ENCODE measurements around the gene UBE2QL1. TPM values are rescaled to one million over a fixed set of nuclear protein-coding genes. Genes with fewer than 3 reads are reported as not detected.

Gene UBE2QL1
- total RNA-seq, 1 experiment from 2014 or later = 0.11 TPM

DNA sequence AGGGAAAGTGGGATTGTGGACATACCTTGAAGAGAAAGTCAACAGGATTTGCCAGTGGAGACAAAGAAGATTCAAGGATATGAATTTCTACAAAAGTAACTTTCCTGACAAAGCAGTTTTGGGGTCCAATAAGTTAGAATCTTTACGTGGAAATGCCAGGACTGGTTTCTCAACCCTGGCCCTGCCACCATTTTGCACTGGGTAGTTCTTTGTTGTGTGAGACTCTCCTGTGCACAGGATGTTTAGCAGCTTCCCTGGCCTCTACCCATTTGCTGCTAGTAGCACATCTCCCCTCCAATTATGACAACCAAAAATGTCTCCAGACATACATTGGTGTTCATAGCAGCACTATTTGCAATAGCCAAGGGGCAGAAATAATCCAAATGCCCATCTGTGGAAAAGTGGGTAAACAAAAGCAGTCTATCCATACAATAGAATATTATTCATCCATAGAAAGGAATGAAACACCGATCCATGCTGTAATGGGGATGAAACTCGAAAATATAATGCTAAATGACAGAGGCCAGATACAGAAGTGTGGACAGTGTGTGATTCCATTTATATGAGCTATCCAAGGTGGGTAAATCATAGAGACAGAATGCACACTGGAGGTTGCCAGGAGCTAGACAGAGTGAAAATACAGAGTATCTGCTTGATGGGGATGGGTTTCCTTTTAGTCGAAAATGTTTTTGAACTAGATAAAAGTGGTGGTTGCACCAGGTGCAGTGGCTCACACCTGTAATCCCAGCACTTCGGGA is 92.8 kb downstream of the UBE2QL1 start:
- no peak overlapping the region for H2BK20ac ChIP-seq (ENCODE audit: low read depth, low read length, poor library complexity, severe bottlenecking)
- Mint-ChIP-seq H3K4me1 (peaks cover 10 to 12% of the 10 kb centered on the region in 2 experiments), H3K36me3 (ENCODE audit: insufficient read depth in 1 of 3, low read depth in 3 of 3) (no peaks in the 10 kb centered on the region), H3K4me3 (no peak overlapping the region), H3K27ac (no peak overlapping the region), H3K9me3 (peaks cover 0 to 5% of the 10 kb centered on the region in 2 experiments; a peak in 1 of 5 replicates), H3K27me3 (ENCODE audit: low read depth) (peaks cover 26% of the 10 kb centered on the region)
- no peak overlapping the region for H3K27ac ChIP-seq (ENCODE audit: insufficient read length, low read depth, low read length)
- H2BK120ac ChIP-seq (ENCODE audit: low read depth, low read length, poor library complexity, severe bottlenecking) = no peak overlapping the region
- no peaks in the 10 kb centered on the region for H4K20me1 ChIP-seq (ENCODE audit: control insufficient read depth, insufficient read depth, insufficient read length)
- H3K9me3 ChIP-seq (ENCODE audit: control insufficient read depth, low read depth, low read length) = no peaks in the 10 kb centered on the region
- H2AFZ ChIP-seq (ENCODE audit: low read length) = no peak overlapping the region
- no peak overlapping the region for H3K56ac ChIP-seq (ENCODE audit: insufficient read length, low read depth, low read length)
- no peak overlapping the region for H4K8ac ChIP-seq (replicated peaks; ENCODE audit: insufficient read length, low read depth, low read length)
- H3K4me1 ChIP-seq (ENCODE audit: insufficient read depth, low read length) = no peaks in the 10 kb centered on the region
- H4K5ac ChIP-seq (ENCODE audit: insufficient read length, low read depth, low read length) = no peak overlapping the region
- no peak overlapping the region for H4K91ac ChIP-seq (ENCODE audit: insufficient read length, low read depth, low read length)
- no CpG with 5 or more reads among the region's 5 CpGs for WGBS (ENCODE audit: extremely low coverage, insufficient read length, low lambda C conversion rate)
- H2BK5ac ChIP-seq (ENCODE audit: insufficient read length, low read length) = no peak overlapping the region
- no peak for DNase-seq
- H3K9ac ChIP-seq (ENCODE audit: extremely low read depth, insufficient read length, low read length) = no peak overlapping the region
- no peak overlapping the region for H3K4me2 ChIP-seq (ENCODE audit: insufficient read depth, insufficient read length, low read length)
- H3K18ac ChIP-seq (ENCODE audit: insufficient read length, low read depth, low read length) = no peak overlapping the region
- H3K14ac ChIP-seq (ENCODE audit: insufficient read depth, low read length) = no peak overlapping the region
- H3K27me3 ChIP-seq (ENCODE audit: insufficient read depth, low read length) = no peaks in the 10 kb centered on the region
- H2AK5ac ChIP-seq (ENCODE audit: insufficient read length, low read length) = no peak overlapping the region
- no peak overlapping the region for H3K23ac ChIP-seq (ENCODE audit: insufficient read length, low read depth, low read length)
- TF ChIP-seq, protein P1, sequence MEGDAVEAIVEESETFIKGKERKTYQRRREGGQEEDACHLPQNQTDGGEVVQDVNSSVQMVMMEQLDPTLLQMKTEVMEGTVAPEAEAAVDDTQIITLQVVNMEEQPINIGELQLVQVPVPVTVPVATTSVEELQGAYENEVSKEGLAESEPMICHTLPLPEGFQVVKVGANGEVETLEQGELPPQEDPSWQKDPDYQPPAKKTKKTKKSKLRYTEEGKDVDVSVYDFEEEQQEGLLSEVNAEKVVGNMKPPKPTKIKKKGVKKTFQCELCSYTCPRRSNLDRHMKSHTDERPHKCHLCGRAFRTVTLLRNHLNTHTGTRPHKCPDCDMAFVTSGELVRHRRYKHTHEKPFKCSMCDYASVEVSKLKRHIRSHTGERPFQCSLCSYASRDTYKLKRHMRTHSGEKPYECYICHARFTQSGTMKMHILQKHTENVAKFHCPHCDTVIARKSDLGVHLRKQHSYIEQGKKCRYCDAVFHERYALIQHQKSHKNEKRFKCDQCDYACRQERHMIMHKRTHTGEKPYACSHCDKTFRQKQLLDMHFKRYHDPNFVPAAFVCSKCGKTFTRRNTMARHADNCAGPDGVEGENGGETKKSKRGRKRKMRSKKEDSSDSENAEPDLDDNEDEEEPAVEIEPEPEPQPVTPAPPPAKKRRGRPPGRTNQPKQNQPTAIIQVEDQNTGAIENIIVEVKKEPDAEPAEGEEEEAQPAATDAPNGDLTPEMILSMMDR (conservative IDR thresholded peaks at IDR 0.05) = no peak
- no peaks in the 10 kb centered on the region for H3K79me2 ChIP-seq (ENCODE audit: insufficient read depth, low read length)
- H3T11ph ChIP-seq (ENCODE audit: low read length) = no peak overlapping the region
- no peaks in the 10 kb centered on the region for H3K23me2 ChIP-seq (ENCODE audit: insufficient read length, low read depth, low read length, poor library complexity, severe bottlenecking)
- H3K4ac ChIP-seq (ENCODE audit: low read depth, low read length) = no peak overlapping the region
- H3K79me1 ChIP-seq (ENCODE audit: insufficient read depth, low read depth, low read length, poor library complexity, severe bottlenecking) = no peaks in the 10 kb centered on the region
- no peak overlapping the region for H2BK12ac ChIP-seq (ENCODE audit: insufficient read length, low read depth, low read length)
- H2BK15ac ChIP-seq (ENCODE audit: low read depth, low read length) = no peak overlapping the region
